HFFc6 (cell line): Measurements from ENCODE around the gene DDX41. TPM values are rescaled to one million over a fixed set of nuclear protein-coding genes. Genes with fewer than 3 reads are reported as not detected.

Source experiments
- DNase-seq: peaks from one replicate; pipeline ENCODE4 v3.0.0-alpha.2; 2018
- H3K27ac Mint-ChIP-seq: 2 replicates; pipeline ENCODE4 v1.8.0; 2020; ENCODE audit warnings: mild to moderate bottlenecking, mixed read lengths
- H3K27me3 Mint-ChIP-seq: 2 replicates; pipeline ENCODE4 v1.8.0; 2021; ENCODE audit warnings: mild to moderate bottlenecking, moderate library complexity, mixed read lengths; ENCODE audit not compliant: insufficient read depth
- H3K36me3 Mint-ChIP-seq: 2 replicates; pipeline ENCODE4 v1.8.0; 2021; ENCODE audit warnings: low read depth, mixed read lengths
- H3K4me1 Mint-ChIP-seq: 2 replicates; pipeline ENCODE4 v1.8.0; 2020; ENCODE audit warnings: low read depth, mixed read lengths
- H3K4me3 Mint-ChIP-seq: 2 replicates; pipeline ENCODE4 v1.8.0; 2020; ENCODE audit warnings: mild to moderate bottlenecking, moderate library complexity, mixed read lengths
- H3K9me3 Mint-ChIP-seq: 2 replicates; pipeline ENCODE4 v1.8.0; 2020; ENCODE audit warnings: mild to moderate bottlenecking, mixed read lengths
- CTCF ChIP-seq: fragments of 200-600 bp; sonication (generic); IDR thresholded peaks from 2 replicates; pipeline ENCODE4 v1.5.0; 2021; ENCODE audit warnings: antibody characterized with exemption, mild to moderate bottlenecking
- total RNA-seq, 6 experiments: library from RNA; stranded (reverse); fragmentation: NEBNext Ultra II Directional; extraction: Animal tissue kit (Norgen Biotek cat#: 25700); gene quantifications; 2 replicates in 1 of 6; 3 replicates in 5 of 6; pipeline ENCODE4 v1.2.3, GENCODE V29; 2021

Gene DDX41
- total RNA-seq, 6 experiments from 2014 or later = 83.8 to 105 (median 98.5) TPM

DNA sequence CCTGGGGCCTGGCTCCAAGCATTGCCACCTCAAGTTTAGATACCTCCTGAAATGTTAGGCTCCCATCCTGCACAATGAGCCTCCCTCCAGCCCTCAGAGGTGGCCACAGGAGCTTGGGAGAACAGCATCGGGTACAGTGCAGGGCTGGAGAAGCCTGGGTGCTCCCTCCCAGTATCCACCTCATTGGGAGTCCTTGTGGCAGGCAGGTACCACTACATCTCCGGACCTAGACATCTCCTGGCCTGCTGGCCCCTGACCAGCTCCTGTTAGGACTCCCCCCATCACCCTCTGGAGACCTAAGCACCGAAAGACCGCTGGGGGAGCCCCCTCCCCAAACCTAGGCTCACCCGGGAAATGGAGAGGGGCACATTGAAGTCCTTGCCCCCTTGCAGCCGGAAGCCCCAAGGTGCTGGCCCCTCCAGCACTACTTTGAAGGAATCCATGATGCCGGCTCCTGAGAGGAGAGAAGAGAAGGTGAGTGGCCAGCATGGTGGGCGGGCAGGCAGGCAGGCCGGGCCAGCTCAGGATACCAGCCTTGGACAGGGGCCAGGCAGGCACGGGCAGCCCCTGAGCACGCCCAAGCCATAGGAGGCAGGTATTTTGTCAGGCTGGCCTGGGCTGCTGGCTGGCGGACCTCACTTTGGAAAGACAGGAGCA, 20.6 kb downstream of the DDX41 start:
- H3K27ac Mint-ChIP-seq = peak overlapping the region; percentile 87
- H3K27me3 Mint-ChIP-seq = peaks cover 7% of the 10 kb centered on the region
- H3K36me3 Mint-ChIP-seq = peaks cover 18% of the 10 kb centered on the region
- peak; percentile 71 for TF ChIP-seq CTCF
- no peaks in the 10 kb centered on the region for H3K9me3 Mint-ChIP-seq
- peak; percentile 76 for DNase-seq
- peak overlapping the region; percentile 94 for H3K4me3 Mint-ChIP-seq
- H3K4me1 Mint-ChIP-seq = peaks cover 70% of the 10 kb centered on the region

- DNase-seq = peak; percentile 78
- peak overlapping the region; percentile 87 for H3K27ac Mint-ChIP-seq
- TF ChIP-seq CTCF = no peak
- H3K4me3 Mint-ChIP-seq = peak overlapping the region; percentile 94
- H3K27me3 Mint-ChIP-seq = peaks cover 7% of the 10 kb centered on the region
- no peaks in the 10 kb centered on the region for H3K9me3 Mint-ChIP-seq
- peaks cover 64% of the 10 kb centered on the region for H3K4me1 Mint-ChIP-seq
- H3K36me3 Mint-ChIP-seq = peaks cover 21% of the 10 kb centered on the region
These were observed 21.3 kb downstream of the DDX41 start for GRCh38 chr5:177495243-177496060.

DNA sequence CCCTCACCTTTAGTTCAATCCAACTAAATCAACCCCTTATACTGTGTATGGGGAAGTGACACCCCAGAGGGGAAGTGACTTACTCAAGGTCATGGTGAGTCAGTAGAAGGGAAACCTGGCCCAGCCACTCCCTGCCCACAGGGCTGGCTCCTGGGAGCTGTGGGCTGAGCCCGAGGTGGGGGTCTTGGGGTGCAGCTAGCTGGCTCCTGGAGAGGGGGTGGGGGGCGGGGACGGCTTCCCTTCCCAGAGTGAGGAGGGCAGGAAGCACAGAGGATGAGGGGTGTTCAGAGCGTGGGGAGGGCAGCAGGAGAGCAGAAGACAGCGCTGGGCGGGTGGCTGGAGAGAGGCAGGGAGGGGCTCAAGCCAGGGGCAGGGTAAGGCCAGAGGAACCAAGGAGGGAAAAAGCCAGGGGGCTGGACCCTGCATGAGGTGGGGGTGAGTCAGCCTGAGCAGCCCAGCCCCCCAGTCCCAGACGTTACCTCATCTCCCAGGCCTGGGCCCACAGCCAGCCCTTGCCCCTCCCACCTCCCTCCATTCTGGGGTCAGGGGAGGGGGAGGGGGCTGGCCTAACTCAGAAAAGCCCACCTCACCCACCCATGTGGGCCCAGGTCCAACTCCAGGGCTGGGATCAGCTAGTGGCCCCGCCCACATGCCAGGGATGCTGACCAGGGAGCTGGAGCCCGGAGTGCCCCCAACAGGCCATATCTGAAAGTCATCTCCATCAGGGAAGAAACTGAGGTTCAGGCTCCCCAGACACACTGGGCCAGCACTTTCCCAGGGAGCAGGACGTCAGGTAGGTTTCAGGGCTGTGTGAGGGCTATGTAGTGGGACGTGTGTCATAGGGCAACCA, 22.2 kb downstream of the DDX41 start:
- Mint-ChIP-seq H3K4me1 (peaks cover 55% of the 10 kb centered on the region), H3K9me3 (no peaks in the 10 kb centered on the region), H3K27ac (peak overlapping the region; percentile 86), H3K27me3 (peaks cover 5% of the 10 kb centered on the region), H3K4me3 (peak overlapping the region; percentile 94), H3K36me3 (peaks cover 21% of the 10 kb centered on the region)
- TF ChIP-seq CTCF = peak; percentile 68
- peak; percentile 87 for DNase-seq

GRCh38 chr5:177493795-177494345, 22.9 kb downstream of the DDX41 start:
- H3K36me3 Mint-ChIP-seq = peaks cover 21% of the 10 kb centered on the region
- no peak for TF ChIP-seq CTCF
- peaks cover 51% of the 10 kb centered on the region for H3K4me1 Mint-ChIP-seq
- H3K4me3 Mint-ChIP-seq = peak overlapping the region; percentile 94
- no peak for DNase-seq
- peak overlapping the region; percentile 86 for H3K27ac Mint-ChIP-seq
- no peaks in the 10 kb centered on the region for H3K9me3 Mint-ChIP-seq
- peaks cover 5% of the 10 kb centered on the region for H3K27me3 Mint-ChIP-seq

GRCh38 chr5:177492841-177493240, 23.9 kb downstream of the DDX41 start:
- DNase-seq = no peak
- Mint-ChIP-seq H3K27ac (peak overlapping the region; percentile 86), H3K4me1 (peaks cover 41% of the 10 kb centered on the region), H3K9me3 (no peaks in the 10 kb centered on the region), H3K4me3 (peak overlapping the region; percentile 66), H3K27me3 (peaks cover 5% of the 10 kb centered on the region), H3K36me3 (peaks cover 24% of the 10 kb centered on the region)
- TF ChIP-seq CTCF = no peak
